Cardiac muscle cell (in vitro differentiated cells and primary cell): Measurements from ENCODE around the gene TXNDC12. TPM values are rescaled to one million over a fixed set of nuclear protein-coding genes. Genes with fewer than 3 reads are reported as not detected.

ENCODE experiments used
- DNase-seq, 2 donors: peaks; one replicate each; pipeline versions ENCODE4 v3.0.0 to v3.0.0-alpha.2; 2010 to 2017; ENCODE audit warnings: low read depth in 1 of 2, low spot score in 1 of 2
- H3K27ac ChIP-seq: fragments of 200-600 bp; sonication (generic); 2 replicates; pipeline ENCODE4 v1.5.1; 2016
- H3K27me3 ChIP-seq: fragments of 200-600 bp; sonication (generic); 2 replicates; pipeline ENCODE4 v1.6.0; 2016; ENCODE audit warnings: control low read depth
- H3K36me3 ChIP-seq: fragments of 200-600 bp; sonication (generic); 2 replicates; pipeline ENCODE4 v1.5.1; 2016; ENCODE audit warnings: control low read depth
- H3K4me1 ChIP-seq: fragments of 200-600 bp; sonication (generic); 2 replicates; pipeline ENCODE4 v1.8.1; 2017; ENCODE audit warnings: low read depth, mild to moderate bottlenecking, mixed run types
- H3K4me3 ChIP-seq: fragments of 200-600 bp; sonication (generic); 2 replicates; pipeline ENCODE4 v1.5.1; 2016; ENCODE audit warnings: mild to moderate bottlenecking
- H3K9me3 ChIP-seq: fragments of 200-600 bp; sonication (generic); 2 replicates; pipeline ENCODE4 v1.5.1; 2017; ENCODE audit warnings: low read depth, mild to moderate bottlenecking, control low read depth
- CTCF ChIP-seq: IDR thresholded peaks from 2 replicates; pipeline ENCODE4 v1.5.1; 2012; ENCODE audit warnings: low read depth, mild to moderate bottlenecking, low read length
- polyA plus RNA-seq: library from polyadenylated mRNA; unstranded; fragments of >200 nt; fragmentation: Nextera tagmentation; extraction: Ambion mirVana; gene quantifications from 2 replicates; pipeline ENCODE4 v1.2.1, GENCODE V29; 2016
- total RNA-seq: library from RNA; depleted of rRNA; stranded (reverse); fragments of >200 nt; gene quantifications from 2 replicates; pipeline ENCODE4 v1.2.3, GENCODE V29; 2016

The TXNDC12 gene
- total and polyA plus RNA-seq, 2 experiments from 2014 or later = 51.9 to 58.0 TPM

GRCh38 chr1:51976846-51977602 lies 78.0 kb downstream of the TXNDC12 start:
- no peak for TF ChIP-seq CTCF
- no peaks in the 10 kb centered on the region for H3K9me3 ChIP-seq
- H3K36me3 ChIP-seq = no peaks in the 10 kb centered on the region
- no peak for DNase-seq
- H3K27me3 ChIP-seq = no peaks in the 10 kb centered on the region
- H3K27ac ChIP-seq = no peak overlapping the region
- H3K4me1 ChIP-seq = no peaks in the 10 kb centered on the region
- no peak overlapping the region for H3K4me3 ChIP-seq

GRCh38 chr1:51973587-51974474 lies 81.2 kb downstream of the TXNDC12 start:
- no peaks in the 10 kb centered on the region for H3K9me3 ChIP-seq
- no peaks in the 10 kb centered on the region for H3K4me1 ChIP-seq
- H3K27me3 ChIP-seq = no peaks in the 10 kb centered on the region
- H3K4me3 ChIP-seq = no peak overlapping the region
- TF ChIP-seq CTCF = no peak
- H3K27ac ChIP-seq = no peak overlapping the region
- no peaks in the 10 kb centered on the region for H3K36me3 ChIP-seq
- DNase-seq = no peak

Other genes with a start within 250 kb of the TXNDC12 start
- gene NRDC, start 176.5 kb downstream of the TXNDC12 start, total RNA-seq = 34.4 and 51.3 TPM in 2 replicates
- gene NRDC, start 176.5 kb downstream of the TXNDC12 start, polyA plus RNA-seq = 109 and 113 TPM in 2 replicates
- gene RAB3B, start 64.5 kb downstream of the TXNDC12 start, total RNA-seq = 2.7 and 6.9 TPM in 2 replicates
- gene RAB3B, start 64.5 kb downstream of the TXNDC12 start, polyA plus RNA-seq = 1.5 and 4.2 TPM in 2 replicates
- gene KTI12, start 21.4 kb downstream of the TXNDC12 start, total RNA-seq = 6.2 and 11.9 TPM in 2 replicates
- 6.6 and 11.0 TPM in 2 replicates for gene KTI12, start 21.4 kb downstream of the TXNDC12 start, polyA plus RNA-seq
- gene BTF3L4, start 1.1 kb upstream of the TXNDC12 start, total RNA-seq = 51.1 and 66.0 TPM in 2 replicates
- gene BTF3L4, start 1.1 kb upstream of the TXNDC12 start, polyA plus RNA-seq = 108 and 137 TPM in 2 replicates
- 23.1 and 30.3 TPM in 2 replicates for gene ZFYVE9, start 86.9 kb upstream of the TXNDC12 start, total RNA-seq
- 7.1 and 9.8 TPM in 2 replicates for gene ZFYVE9, start 86.9 kb upstream of the TXNDC12 start, polyA plus RNA-seq